Suppressor macrophage treated with lipopolysaccharide for 1 hour (primary cell): ENCODE measurements around the gene PLEKHG4.

ENCODE experiments used
- DNase-seq, 3 donors: peaks; one replicate each; pipeline ENCODE4 v3.0.0-alpha.2; 2020 to 2022

Gene PLEKHG4

GRCh38 chr16:67246081-67246755, 33.1 kb upstream of the PLEKHG4 start:
- DNase-seq, result peak; percentile 91 to 96 (median 94)

DNA sequence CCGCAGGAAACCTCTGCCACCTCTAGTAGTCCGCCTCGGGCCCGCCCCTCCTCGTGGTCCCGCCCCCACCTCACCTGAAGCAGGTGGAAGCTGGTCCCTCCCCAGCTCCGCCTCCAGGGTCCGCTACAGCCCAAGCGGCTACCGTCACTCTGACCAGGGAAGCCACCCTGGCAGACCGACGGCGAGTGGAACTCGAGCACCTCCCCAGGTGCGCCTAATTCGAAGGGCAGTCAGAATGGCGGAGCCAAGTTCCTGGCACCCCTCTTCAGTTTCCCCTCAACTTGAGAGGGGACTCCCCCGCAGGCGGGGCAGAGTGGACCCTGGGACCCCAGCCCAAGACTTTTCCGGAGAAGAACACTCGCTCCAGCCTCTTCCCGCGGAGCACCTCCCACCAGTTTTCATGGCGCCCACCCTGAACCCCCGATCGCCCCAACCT, 32.6 kb upstream of the PLEKHG4 start:
- no peak for DNase-seq

DNA sequence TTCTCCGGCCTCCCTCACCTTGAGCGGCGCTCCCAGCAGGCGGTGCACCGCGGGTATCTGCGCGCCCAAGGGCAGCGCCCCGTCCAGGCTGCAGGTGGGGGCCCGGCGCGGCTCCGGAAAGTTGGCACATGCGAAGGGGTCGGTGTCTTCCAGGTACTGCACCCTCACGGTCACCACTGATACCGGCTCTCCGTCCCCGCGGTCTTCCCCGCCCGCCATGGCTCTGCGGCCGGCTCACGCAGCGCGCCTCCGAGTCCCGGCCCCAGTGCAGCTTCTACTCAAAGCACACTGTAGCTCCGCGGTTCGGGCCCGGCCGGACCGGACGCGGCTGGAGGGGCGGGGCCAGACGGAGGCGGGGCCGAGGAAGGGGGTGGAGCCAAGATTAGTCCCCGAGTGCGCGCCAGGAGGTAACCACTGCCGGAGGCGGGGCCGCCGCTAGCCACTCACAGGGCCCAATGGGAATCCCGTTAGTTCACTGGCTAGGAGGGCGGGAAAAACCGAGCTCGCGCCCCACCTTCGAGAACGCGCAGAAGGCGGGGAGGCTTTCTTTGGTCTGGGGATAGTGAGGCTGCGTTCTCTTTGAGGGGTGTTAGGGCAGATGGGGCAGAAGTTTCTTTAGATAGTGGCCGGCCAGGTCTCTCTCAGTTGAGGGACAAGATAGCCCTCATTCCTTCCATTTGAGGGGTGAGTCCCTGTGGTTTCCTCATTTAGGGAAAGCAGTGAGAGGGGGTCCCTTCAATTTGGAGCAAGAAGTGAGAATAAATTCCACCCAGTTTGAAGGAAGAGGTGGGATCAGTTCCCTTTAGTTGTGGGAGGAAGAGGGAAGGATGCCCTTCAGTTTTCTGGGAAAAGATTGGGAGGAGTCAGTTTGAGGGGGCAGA, 31.9 kb upstream of the PLEKHG4 start, which contains the start of gene FHOD1:
Gene FHOD1 (minus strand): TSS at position 290 of the 881 bp plus-strand sequence. CDS start 71 bp downstream, at position 219.
- DNase-seq, result peak; percentile 97 to 98 (median 98)

DNA sequence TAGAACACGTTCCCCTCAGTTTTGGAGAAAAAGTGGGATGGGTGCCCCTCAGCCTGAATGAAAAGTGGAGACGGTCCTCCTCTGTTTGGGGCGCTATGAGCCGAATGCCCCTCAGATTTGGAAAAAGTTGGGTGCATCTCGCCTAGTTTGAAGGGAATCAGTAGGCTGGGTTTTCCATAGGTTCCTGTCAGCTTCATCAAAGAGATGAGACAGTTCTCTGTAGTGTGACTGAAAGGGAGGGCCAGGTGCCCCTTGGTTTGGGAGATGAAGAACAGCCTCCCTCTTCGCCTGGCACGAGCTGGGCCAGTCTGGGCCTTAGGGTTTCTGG, 31.3 kb upstream of the PLEKHG4 start:
- no peak for DNase-seq

- DNase-seq, result peak in 1 of 3 donors; percentile 45
Measured at GRCh38 chr16:67248401-67249177, 30.7 kb upstream of the PLEKHG4 start, which contains the start of gene SLC9A5. Gene SLC9A5, plus strand, starts transcription at chr16:67248979. Its CDS starts 36 bp downstream, at chr16:67249015.

GRCh38 chr16:67249178-67250044, 29.9 kb upstream of the PLEKHG4 start:
- no peak for DNase-seq

- DNase-seq, result no peak
Measured at GRCh38 chr16:67250045-67250327, 29.3 kb upstream of the PLEKHG4 start.

DNA sequence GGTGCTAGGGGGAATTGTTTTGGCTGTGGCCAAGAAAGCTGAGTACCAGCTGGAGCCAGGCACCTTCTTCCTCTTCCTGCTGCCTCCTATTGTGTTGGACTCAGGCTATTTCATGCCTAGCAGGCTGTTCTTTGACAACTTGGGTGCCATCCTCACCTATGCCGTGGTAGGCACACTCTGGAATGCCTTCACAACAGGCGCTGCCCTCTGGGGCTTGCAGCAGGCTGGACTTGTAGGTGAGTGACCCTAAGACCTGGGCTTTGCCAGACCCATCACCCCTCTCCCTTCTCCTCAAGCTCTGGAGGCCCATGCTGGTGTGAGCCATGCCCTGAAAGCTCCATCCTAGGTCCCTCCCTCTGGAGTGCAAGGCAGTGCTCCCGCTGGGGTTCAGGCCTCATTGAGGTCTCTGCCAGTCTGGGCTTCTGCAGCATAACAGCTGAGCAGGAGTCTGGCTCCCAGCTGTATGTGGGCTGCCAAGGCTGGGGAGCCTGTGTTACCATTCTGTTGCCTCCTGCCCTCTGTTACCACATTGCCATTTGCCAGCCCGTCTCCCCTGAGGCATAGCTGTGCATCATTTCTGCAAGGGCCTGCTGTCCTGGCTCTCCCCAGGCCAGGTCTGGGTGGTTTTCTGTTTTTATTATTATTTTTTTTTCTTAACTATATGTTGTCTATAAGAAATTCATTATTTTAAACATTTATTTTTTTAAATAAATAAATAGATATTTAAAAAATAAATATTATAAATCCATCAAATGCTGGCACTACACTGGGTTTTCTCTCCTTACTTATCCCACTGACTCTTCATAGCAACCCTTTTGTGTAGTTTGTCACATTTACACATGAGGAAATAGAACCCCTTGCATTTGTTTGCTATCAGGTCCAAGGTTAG, 26.5 kb upstream of the PLEKHG4 start:
- DNase-seq, result no peak

- DNase-seq, result no peak
Measured at GRCh38 chr16:67254801-67255552, 24.4 kb upstream of the PLEKHG4 start.

DNA sequence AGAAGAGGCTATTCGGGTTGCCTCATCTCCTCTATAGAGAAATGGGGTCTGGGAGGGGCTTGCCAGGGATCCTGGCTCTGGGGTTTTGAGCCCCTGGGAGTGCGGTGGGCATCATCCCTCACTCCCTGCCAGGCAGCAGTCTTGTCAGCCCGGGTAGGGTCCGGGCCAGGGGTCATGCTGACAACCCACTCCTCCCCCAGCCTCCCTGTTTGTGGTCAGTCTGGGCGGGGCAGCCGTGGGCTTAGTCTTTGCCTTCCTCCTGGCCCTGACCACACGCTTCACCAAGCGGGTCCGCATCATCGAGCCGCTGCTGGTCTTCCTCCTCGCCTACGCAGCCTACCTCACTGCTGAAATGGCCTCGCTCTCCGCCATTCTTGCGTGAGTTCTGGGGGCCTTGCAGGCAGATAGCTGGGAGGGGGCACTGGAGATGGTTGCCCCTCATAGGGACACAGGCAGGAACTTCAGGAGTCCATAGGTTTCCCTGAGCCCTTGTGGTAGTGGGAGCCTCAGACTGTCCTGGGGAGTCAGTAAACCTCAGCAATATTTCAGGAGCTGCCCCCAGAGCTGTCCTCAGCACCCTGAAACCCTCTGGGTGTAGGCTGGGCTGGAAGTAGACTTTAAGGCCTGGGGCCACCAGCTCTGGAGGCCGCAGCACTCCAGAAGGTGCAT, 23.6 kb upstream of the PLEKHG4 start:
- DNase-seq, result no peak

- no peak for DNase-seq
Measured at GRCh38 chr16:67256701-67257230, 22.6 kb upstream of the PLEKHG4 start.

DNA sequence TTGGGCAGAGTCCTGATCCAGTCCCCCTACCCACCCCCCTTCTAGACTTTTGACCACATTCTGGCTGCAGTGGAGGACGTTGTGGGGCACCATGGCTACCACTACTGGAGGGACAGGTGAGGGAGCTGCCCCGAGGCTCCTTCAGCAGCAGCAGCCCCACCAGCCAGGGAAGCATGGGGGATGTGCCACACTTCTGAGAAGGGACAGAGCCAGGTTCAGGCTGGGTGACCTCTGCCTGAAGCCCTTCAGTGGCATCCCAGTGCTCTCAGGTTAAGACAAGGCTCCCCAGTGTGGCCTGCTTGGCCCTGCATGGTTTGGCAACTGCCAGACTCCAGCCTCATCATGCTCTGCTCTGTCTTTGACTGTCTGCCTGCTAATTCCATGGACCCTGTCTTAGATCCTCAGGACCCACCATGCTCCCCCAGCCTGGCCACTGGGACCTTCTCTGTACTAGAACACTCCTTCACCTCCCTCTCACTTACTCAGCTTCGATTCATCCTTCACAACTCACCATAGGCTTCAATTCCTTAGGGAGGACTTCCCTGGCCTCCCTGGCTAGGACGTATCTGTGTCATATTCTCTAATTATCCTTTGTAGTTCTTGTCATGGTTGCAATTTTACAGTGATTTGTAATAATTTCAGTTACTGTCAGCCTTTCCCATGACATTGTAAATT, 21.7 kb upstream of the PLEKHG4 start:
- DNase-seq, result no peak

- no peak for DNase-seq
Measured at GRCh38 chr16:67258161-67258835, 21.0 kb upstream of the PLEKHG4 start.

GRCh38 chr16:67259705-67260104, 19.6 kb upstream of the PLEKHG4 start:
- DNase-seq, result no peak

- peak; percentile 45 to 46 (median 45) for DNase-seq
Measured at GRCh38 chr16:67260426-67261063, 18.8 kb upstream of the PLEKHG4 start.

DNA sequence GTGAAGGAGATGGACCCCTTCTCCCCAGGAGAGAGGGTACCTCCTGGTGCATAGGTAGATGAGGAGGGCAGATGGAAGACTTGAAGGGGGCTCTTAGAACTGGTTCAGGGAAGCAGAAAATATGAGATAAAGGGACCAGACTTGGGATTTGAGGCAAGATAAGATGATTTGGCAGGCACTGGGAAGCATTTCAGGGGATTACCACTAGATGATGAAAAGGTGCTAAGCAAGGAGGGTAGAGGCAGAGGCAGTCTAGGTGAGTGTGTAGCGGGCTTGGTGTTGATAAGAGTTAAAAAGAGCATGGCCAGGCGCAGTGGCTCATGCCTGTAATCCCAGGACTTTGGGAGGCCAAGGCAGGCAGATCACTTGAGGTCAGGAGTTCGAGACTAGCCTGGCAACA, 16.1 kb upstream of the PLEKHG4 start:
- no peak for DNase-seq

DNA sequence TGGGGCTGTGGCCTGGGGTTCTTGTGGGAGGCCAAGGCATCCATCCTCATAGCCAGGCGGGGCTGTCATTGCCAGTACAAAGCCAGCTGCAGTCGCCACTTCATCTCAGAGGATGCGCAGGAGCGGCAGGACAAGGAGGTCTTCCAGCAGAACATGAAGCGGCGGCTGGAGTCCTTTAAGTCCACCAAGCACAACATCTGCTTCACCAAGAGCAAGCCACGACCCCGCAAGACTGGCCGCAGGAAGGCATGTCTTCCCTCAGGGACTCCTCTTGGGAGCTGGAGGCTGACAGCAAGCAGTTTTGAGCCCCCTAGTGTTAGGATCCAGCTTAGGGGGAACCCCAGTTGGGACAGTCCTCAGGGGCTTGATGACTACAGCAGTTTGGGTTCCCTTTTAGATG, 15.1 kb upstream of the PLEKHG4 start:
- peak; percentile 26 to 51 (median 28) for DNase-seq

DNA sequence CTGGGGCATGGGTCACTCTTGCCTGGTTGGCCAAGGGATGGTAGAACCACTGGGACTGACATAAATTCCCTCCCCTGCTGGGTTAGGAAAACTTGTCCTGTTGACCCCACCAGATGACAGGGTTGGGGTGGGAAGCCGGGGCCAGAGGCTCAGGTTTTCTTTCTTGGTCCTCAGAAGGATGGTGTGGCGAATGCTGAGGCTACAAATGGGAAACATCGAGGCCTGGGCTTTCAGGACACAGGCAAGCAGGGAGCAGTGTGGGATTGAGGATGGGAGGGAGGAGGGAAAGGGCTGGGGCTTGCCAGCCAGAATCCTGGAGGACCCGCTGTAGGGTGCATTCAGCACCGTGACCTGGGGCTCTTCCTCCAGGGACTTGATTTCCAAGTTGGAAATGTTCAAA, 14.5 kb upstream of the PLEKHG4 start:
- no peak for DNase-seq
